Measurements from ENCODE around the gene UAP1L1.

DNA sequence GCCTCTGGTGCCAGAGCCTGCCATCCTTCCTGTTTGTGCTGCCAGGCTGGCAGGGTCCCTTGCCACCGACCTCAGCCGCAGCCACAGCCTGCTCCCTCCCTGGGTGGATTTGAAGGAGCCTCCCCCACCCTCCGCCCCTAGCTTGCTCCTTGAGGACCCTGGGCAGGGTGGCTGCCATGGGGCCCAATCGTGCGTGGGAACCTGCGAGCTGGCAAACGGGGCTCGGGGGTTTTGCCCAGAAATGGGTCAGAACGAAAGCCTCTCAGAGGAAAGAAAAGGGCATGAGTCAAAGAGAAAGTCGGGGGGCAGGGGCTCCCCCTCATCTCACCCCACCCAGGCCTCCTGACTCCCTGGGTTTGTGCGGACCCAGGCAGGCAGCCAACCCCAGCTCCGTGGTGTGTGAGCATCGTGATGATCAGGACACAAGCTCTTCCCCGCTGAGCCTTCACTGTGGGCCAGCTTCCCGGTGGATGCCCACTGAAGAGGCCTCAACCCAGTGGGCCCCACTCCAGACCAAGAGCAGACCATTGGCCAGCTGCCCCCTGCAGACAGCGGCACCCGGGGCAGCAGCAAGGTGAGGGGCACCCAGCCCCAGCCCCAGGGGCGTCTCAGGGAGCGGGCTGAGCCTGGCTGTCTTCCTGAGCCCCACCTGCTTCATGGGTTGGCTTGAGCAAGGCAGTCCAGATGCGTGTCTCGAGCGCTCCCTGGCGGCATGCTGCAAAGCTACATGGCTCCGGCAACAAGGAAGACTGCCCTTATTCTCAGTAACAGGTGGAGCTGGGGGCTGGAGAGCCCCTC is 42.4 kb upstream of the UAP1L1 start:
- peak; percentile 80 to 92 (median 86) for TF ChIP-seq CTCF (IDR thresholded peaks at IDR 0.05)
- TF ChIP-seq POLR2AphosphoS5 (IDR thresholded peaks at IDR 0.05) = no peak
- TF ChIP-seq EP300 (IDR thresholded peaks at IDR 0.05) = no peak
